ENCODE data around the gene GRID1. TPM values are rescaled to one million over a fixed set of nuclear protein-coding genes. Genes with fewer than 3 reads are reported as not detected.

Gene GRID1
- total RNA-seq, 1 donor from 2014 or later, result 0.60 TPM

DNA sequence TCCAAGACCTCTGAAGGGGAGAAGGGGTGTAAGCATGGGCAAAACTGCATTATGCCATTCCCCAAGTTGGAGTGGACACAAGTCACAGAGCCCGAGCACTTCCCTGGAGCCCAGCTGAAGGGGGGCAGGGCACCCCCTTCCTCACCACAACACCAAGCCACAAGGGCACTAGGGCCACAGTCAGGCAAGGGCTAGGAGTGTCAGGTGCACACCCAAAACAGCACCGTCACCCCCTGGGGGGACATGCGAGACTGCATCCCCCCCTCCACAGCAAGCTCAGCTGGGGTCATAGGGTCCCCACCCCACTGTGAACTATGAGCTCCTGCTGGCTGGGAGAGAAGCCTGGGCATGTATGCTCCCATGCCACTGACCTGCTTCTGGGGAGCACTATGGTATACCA lies 143.9 kb downstream of the GRID1 start:
- Mint-ChIP-seq H3K9me3 (ENCODE audit: low read depth) (no peaks in the 10 kb centered on the region), H3K27me3 (ENCODE audit: low read depth) (peaks cover 5% of the 10 kb centered on the region), H3K27ac (ENCODE audit: unreplicated experiment) (no peak overlapping the region), H3K4me1 (ENCODE audit: low read depth) (peaks cover 7% of the 10 kb centered on the region), H3K36me3 (ENCODE audit: low read depth) (no peaks in the 10 kb centered on the region), H3K4me3 (ENCODE audit: unreplicated experiment) (no peak overlapping the region)
- peak; percentile 60 for DNase-seq (ENCODE audit: low spot score)
- TF ChIP-seq, protein P1, sequence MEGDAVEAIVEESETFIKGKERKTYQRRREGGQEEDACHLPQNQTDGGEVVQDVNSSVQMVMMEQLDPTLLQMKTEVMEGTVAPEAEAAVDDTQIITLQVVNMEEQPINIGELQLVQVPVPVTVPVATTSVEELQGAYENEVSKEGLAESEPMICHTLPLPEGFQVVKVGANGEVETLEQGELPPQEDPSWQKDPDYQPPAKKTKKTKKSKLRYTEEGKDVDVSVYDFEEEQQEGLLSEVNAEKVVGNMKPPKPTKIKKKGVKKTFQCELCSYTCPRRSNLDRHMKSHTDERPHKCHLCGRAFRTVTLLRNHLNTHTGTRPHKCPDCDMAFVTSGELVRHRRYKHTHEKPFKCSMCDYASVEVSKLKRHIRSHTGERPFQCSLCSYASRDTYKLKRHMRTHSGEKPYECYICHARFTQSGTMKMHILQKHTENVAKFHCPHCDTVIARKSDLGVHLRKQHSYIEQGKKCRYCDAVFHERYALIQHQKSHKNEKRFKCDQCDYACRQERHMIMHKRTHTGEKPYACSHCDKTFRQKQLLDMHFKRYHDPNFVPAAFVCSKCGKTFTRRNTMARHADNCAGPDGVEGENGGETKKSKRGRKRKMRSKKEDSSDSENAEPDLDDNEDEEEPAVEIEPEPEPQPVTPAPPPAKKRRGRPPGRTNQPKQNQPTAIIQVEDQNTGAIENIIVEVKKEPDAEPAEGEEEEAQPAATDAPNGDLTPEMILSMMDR (IDR thresholded peaks at IDR 0.05), result no peak

DNA sequence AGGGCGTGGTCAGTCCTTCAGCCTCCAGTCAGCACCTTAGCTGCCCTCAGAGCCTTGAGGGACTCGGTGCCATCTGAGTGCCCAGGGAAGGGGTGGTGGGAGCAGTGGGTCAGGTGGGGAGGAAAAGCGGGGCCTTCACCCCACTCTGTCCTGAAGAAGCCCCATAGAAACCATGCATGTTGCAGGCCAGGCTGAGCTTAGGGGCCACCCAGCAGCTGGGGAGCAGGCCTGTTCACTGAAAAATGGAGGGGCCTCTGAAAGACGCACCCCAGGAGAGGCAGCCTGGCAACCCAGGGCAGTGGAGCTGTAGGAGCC lies 144.3 kb downstream of the GRID1 start:
- Mint-ChIP-seq H3K4me3 (ENCODE audit: unreplicated experiment) (no peak overlapping the region), H3K27ac (ENCODE audit: unreplicated experiment) (no peak overlapping the region), H3K27me3 (ENCODE audit: low read depth) (peaks cover 5% of the 10 kb centered on the region), H3K36me3 (ENCODE audit: low read depth) (no peaks in the 10 kb centered on the region), H3K9me3 (ENCODE audit: low read depth) (no peaks in the 10 kb centered on the region), H3K4me1 (ENCODE audit: low read depth) (peaks cover 7% of the 10 kb centered on the region)
- DNase-seq (ENCODE audit: low spot score), result no peak
- TF ChIP-seq, protein P1 (IDR thresholded peaks at IDR 0.05), result no peak

DNA sequence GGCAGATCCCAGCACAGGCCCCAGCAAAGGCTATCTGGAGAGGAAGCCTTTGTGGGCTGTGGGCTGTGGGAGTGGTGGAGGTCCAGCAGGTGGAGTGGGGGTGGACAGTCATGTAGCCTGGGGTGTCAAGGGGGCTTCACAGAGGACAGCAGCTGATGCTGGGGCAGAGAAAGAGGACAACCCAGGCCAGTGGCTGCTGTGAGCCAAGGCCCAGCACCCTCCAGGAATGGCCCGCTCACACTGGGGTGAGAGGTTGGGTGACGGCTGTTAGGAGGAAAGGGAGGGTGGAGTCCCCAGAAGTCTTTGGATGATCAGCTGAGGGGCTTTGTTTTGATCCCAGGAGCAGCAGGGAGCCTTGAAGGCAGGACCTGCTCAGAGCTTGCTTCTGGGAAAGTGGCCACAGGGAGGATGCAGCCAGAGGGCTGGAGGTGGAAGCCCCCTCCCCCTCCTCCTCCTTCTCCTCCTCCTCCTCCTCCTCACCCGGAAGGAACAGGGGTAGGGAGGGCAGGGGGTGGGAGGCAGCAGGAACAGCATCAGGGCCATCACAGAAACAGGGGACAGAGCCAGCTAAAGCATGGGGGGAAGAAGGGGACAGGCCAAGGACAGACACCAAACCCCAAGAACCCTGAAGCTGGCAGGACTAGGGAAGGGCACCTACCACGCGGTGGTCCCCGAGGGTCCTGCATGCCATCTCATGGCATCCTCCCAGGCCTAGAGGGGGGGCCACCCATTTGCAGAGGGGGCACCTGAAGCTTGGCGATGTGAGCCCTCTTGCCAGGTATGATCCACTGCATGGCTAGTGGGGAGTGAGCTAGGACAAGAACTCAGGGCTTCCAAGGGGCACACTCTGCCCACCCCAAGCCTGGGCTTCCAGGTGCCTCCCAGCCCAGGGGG lies 144.9 kb downstream of the GRID1 start:
- Mint-ChIP-seq H3K36me3 (ENCODE audit: low read depth) (no peaks in the 10 kb centered on the region), H3K27me3 (ENCODE audit: low read depth) (peaks cover 5% of the 10 kb centered on the region), H3K9me3 (ENCODE audit: low read depth) (no peaks in the 10 kb centered on the region), H3K27ac (ENCODE audit: unreplicated experiment) (no peak overlapping the region), H3K4me1 (ENCODE audit: low read depth) (peaks cover 7% of the 10 kb centered on the region), H3K4me3 (ENCODE audit: unreplicated experiment) (no peak overlapping the region)
- DNase-seq (ENCODE audit: low spot score), result peak; percentile 79
- TF ChIP-seq, protein P1 (IDR thresholded peaks at IDR 0.05), result no peak

DNA sequence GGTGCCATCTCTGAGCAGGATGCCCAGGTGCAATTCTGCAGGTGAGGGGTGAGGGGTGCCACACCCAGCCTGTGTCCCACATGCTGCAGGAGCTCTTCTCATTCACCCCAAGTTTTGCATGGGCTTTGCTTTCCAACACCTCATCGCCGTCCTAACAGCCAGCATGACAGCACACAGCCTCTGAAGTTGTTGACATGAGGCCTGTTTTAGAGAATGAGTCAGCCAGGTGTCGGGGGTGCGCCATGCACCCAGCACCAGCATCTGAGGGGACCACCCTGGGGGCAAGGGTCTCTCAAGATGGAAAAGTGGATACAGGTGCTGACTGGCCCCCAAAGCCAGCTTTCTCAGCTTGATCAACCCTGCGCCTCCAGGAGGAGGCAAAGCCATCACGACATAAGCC lies 146.0 kb downstream of the GRID1 start:
- H3K36me3 Mint-ChIP-seq (ENCODE audit: low read depth), result no peaks in the 10 kb centered on the region
- H3K4me1 Mint-ChIP-seq (ENCODE audit: low read depth), result peaks cover 7% of the 10 kb centered on the region
- H3K27me3 Mint-ChIP-seq (ENCODE audit: low read depth), result peaks cover 15% of the 10 kb centered on the region

GRCh38 chr10:86219271-86219670 lies 147.3 kb downstream of the GRID1 start:
- Mint-ChIP-seq H3K9me3 (ENCODE audit: low read depth) (peaks cover 7% of the 10 kb centered on the region), H3K4me3 (ENCODE audit: unreplicated experiment) (no peak overlapping the region), H3K36me3 (ENCODE audit: low read depth) (no peaks in the 10 kb centered on the region), H3K27me3 (ENCODE audit: low read depth) (peaks cover 16% of the 10 kb centered on the region), H3K27ac (ENCODE audit: unreplicated experiment) (no peak overlapping the region), H3K4me1 (ENCODE audit: low read depth) (no peaks in the 10 kb centered on the region)
- peak; percentile 61 for DNase-seq (ENCODE audit: low spot score)
- TF ChIP-seq, protein P1 (IDR thresholded peaks at IDR 0.05), result no peak

More for the DNA sequence above, 146.0 kb downstream of the GRID1 start:
- H3K4me3 Mint-ChIP-seq (ENCODE audit: unreplicated experiment), result no peak overlapping the region
- TF ChIP-seq, protein P1 (IDR thresholded peaks at IDR 0.05), result no peak
- DNase-seq (ENCODE audit: low spot score), result no peak
- no peak overlapping the region for H3K27ac Mint-ChIP-seq (ENCODE audit: unreplicated experiment)
- peaks cover 7% of the 10 kb centered on the region for H3K9me3 Mint-ChIP-seq (ENCODE audit: low read depth)
